Skeletal muscle cell (primary cell): ENCODE measurements around the gene IQSEC3.

Experiments
- DNase-seq: peaks from one replicate; pipeline ENCODE4 v3.0.0-alpha.2; 2010; ENCODE audit warnings: low read depth
- H3K4me3 ChIP-seq: 2 replicates; pipeline ENCODE4 v1.5.1; 2011; ENCODE audit warnings: low read depth, mild to moderate bottlenecking, control low read depth, low read length, moderate library complexity

The IQSEC3 gene

DNA sequence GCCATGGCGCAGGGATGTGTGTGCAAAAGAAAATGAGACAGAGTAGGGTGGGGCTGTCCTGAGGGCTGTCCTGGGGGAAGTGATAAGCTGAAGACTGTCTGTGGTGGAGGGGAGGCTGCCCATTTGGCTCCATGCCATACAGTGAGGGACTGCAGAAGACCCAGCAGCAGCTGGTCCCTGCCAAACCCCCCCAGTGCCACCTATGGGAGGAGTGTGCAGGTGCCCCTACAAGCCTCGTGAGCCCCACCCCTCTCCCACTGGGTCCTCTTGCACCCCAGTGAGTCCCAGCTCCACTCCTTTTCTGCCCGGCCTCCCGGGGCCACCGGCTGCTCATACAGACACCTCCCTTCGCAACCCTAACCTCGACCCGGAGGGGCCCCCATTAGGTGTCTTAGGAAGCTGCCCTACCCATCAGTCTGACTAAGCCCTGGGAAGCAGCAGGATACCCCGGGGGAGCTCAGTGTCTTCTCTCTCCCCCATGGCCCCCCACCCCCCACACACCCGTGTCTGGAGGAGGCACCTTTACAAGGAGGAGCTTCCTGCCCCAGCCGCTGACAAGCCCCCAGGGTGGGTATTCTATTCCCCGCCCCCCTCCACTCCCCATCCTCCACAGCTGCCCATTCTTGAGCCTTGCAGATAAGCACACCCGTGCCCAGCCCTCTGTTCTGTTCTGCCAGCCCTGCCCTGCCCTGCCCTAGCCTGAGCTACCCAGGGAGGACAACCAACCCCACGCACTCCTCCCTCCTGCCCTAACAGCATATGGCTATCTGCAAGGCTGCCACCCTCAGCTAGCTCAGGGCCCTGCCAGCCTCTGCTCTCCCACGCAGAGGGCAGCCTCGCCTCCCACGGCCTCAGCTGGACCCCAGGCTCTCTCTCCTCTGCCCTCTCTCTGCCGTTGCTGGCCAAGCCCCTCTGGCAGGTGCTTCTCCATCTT is 105.4 kb downstream of the IQSEC3 start:
- DNase-seq = no peak
- H3K4me3 ChIP-seq = no peak overlapping the region

DNA sequence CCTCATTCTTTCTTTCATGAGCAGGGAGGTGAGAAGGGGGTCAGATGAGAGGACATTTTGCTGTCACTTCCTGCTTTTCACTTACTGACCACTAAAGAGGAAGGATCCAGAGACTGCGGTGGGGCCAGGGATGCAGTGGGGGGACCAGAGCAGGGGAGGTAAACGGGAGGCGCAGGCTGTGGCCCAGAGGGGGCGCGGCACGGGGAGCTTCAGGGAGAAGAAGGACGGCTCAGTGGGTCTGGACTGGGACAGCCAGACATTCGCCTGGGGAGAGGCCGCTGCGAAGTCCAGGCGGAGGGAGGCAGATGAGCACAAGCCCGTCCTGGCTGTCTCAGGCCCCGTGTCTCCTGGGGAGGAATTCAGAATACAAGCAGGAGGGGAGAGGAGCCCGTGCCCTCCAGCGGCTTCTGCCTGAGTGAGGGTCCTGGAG is 106.2 kb downstream of the IQSEC3 start:
- no peak overlapping the region for H3K4me3 ChIP-seq
- DNase-seq = no peak

DNA sequence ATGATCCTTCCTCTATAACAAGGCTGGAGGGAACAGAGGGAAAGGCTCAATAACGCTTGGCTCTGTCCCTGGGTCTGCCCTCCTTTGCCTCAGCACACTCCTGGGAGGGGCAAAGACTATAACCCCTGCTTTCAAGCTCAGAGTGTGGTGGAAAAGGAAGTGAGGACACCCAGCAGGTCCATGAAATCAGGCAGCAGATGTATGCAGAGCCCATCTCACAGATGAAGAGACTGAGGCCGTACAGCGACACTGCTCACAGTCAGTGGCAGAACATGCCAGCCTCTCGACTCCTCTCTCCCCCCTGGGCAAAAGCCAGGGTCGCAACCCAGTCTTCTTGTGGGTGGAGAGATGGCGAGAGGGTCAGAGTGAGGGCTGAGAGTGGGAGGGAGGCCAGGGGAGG is 107.6 kb downstream of the IQSEC3 start:
- no peak overlapping the region for H3K4me3 ChIP-seq
- DNase-seq = no peak

DNA sequence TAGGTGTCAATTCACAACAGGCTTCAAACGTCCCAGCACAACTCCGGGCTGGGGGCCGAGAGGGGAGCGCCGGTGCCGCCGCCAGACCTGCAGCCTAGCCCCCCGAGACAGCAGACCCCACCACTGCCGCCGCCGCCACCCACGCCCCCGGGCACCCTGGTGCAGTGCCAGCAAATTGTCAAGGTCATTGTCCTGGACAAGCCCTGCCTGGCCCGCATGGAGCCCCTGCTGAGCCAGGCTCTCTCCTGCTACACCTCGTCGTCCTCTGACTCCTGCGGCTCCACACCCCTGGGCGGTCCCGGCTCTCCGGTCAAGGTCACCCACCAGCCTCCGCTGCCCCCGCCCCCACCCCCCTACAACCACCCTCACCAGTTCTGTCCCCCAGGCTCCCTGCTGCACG is 108.0 kb downstream of the IQSEC3 start:
- H3K4me3 ChIP-seq = no peak overlapping the region
- DNase-seq = no peak

DNA sequence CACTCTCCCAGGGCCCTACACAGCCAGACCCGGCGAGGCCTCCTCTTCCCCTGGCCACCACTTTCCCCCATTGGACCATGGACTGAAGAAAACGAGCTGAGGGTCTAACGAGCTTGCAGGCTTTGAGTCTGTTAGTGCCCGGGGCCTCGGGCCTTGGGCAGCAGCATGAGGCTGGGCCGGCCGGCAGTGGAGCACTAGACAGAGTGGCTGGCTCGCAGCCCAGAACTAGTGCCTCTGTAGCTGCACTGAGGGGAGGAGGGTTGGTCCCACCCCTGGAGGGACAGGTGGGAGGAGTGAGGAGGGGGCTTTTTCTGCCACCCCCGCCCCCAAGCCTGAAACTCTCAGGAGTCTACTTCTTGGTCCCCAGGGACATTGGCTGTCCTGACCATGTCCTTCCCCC is 108.7 kb downstream of the IQSEC3 start:
- H3K4me3 ChIP-seq = no peak overlapping the region

DNA sequence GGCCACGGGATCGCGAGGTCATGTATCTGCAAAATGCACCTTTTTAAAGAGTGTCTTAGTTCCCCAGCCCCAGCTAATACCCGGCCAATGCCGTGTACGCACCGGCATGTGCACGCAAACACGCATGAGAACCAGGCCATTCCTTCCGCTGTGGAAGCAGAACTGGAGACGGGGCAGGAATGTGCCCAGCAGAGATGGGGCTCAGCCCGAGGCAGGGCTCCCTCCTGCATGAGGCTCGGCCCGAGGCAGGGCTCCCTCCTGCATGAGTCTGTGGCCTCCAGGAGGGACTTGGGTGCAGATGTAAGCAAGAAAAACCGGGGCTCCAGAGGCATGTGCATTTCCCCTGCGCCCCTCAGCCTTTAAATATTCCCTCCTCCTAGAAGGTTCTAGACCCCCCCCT is 109.2 kb downstream of the IQSEC3 start:
- no peak overlapping the region for H3K4me3 ChIP-seq
- DNase-seq = no peak

More for the DNA sequence above, 108.7 kb downstream of the IQSEC3 start:
- DNase-seq = no peak

DNA sequence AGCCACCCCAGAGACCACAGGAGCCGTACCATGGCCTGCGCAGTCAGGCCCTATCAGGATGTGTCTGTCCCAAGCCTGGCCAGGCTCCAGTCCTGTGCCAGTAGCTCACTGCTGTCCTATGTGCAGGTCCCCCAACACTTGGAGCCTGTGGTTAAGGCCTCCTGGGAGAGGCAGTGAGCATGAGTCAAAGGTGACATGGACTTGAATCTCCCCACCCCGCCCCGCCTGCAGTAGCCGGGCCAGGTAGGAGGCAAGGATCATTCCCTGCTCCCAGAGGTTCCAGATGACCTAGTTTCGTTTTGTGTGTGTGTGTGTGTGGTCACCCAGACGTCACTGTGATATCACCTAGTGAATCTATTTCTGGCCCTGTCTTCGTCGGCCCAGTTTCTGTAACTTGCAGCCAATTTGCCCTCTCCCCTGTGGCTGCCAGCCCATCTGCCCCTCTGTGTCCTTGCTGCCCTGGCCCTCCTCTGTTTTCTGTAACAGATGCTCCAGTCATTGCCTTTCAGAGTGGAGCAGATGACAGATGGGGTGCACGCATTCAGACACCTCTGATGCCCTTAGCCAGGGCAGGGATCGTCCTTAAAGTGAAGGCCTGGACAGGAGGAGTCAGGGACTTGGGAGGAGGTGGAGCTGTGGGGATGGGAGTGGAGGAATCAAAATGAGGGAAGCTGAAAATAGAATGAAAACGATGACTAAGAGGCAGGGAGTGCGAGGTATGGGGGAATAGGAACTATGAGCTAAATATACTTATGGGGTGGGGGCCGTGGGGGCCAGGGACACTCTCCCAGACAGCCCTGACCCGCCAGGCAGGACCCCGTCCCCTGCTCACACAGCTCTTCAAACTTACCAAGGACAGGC is 110.0 kb downstream of the IQSEC3 start:
- DNase-seq = no peak
- H3K4me3 ChIP-seq = no peak overlapping the region

DNA sequence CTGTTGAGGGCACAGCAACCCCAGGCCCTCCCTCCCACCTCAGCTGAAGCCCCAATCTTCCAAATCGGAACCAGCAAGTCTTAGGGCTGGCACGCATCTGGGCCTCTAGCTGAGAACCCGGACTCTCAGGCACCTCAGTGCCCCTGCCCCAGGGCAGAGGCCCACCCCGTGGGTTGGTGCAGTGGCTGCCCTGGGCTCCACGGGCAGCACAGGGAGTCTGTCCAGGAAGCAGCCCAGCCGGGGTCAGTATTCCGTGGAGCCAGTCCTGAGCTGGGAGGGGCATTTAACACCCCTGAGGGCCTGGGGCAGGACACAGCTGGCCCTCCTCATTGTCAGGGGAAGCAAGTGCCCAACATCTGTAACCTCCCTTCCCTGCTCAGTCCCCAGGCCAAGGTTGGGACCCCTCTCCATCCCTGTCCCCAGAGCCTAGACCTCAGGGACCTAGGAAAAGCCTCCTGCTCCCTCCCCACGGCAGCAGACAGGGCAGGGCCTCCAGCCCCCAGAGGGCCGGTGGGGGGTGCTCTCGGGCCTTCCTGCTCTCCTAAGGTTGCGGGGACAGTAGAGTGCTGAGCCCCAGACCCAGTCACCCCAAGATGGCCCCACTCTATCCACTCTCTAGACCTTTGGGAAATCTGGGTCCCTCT is 110.9 kb downstream of the IQSEC3 start:
- H3K4me3 ChIP-seq = no peak overlapping the region
- no peak for DNase-seq

DNA sequence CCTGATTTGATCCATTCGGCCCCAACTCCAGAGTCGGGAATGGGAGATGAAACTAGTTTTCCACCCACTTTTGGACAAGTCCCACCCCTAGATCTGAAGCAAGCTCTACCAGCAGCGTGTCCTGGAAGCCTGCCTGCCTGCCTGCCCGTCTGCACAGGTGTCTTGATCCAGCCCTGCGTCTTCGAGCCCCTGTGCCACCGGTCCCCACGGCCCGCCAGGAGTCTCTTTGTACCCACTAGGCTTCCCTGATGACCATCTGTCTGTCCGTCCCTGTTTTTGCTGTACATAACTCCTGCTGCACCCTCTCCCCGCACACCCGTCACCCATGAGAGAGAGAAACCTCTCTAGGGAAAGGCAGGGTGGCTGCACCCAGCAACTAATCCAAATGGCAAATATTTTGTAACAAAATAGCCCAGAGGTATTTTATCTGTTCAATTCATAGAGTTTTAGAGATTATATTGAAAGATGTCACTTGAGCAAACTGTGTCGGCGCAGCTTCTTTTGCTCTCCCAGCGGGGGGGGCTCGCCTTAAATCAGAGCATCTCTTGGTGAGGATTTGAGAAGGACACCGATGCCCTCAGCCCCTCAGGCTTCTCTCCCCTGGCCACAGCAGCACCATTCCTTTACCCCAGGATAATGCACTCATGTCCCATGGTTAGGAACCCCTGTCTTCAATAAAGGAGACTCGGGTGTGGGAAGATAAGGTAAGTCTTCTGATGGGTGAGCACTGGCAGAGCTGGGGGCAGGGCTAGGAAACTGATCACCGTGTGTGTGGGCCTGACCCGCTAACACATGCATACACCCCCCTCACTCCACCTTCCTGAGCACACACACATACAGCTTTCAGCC is 111.6 kb downstream of the IQSEC3 start:
- no peak for DNase-seq
- no peak overlapping the region for H3K4me3 ChIP-seq

DNA sequence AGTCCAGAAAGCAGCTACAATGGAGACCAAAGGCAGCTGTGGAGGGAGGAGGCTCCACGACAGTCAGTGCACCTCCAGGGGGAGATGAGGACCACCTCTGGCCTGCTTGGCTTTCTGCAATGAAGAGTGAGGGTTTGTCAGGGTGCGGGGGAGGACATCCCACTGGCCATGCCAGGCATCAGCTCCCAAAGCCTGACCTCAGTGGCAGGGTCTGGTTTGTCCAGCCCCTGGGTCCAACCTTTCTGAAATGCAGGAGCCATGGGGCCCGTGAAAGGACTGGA is 112.2 kb downstream of the IQSEC3 start:
- no peak overlapping the region for H3K4me3 ChIP-seq
- no peak for DNase-seq

DNA sequence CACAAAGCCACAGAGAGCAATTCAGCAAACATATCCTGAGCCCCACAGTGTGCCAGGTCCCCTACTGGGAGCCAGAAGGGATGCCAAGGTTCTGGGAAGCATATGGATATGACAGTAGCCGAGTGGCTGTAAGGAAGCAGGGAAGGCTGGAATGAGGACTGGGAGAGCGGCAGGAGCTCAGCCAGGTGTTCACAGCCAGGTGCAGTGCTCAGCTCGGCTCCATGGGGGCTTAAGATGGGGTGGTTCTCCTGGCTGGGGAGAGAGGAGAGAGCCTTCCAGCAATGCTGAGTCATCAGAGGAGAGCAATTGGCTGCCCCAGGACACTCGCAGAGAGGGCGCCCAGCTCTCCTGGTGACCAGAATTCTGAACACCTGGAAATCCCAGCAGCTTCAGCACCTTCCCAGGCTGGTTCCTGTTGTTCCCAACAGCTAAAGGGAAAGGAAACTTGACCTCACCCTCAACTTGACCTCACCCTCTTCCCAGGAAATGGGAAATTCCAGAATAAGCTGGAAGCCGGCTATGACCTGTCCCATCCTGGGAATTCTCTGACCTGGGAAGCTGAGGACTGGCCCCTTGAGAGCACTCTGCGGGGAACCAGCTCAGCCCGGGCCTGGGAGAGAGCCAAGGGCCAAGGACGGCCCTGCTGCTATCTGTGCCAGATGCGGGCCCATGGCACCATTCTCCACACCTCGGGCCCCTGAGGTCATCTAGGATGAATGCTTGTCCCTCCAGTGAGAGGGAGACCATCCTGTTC is 112.7 kb downstream of the IQSEC3 start:
- no peak overlapping the region for H3K4me3 ChIP-seq
- DNase-seq = no peak

DNA sequence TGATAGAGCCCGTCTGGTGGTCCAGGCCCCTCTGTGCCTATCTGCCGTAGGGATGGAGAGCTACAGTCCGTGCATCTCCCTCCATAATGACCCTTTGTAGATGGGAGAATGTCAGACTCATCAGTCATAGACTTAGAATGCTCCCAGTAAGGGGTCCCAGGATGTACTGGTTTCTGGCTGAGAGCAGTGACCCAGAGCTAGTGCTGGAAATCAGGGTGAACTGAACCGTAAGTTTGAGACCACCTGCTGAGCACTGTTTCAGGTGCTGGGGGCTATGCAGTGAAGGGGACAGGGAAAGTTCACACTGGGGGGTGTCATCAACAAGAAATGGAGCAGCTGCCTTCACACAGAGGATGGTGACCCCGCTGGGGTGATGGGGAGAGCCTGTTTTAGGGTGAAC is 113.3 kb downstream of the IQSEC3 start:
- DNase-seq = no peak
- H3K4me3 ChIP-seq = no peak overlapping the region

DNA sequence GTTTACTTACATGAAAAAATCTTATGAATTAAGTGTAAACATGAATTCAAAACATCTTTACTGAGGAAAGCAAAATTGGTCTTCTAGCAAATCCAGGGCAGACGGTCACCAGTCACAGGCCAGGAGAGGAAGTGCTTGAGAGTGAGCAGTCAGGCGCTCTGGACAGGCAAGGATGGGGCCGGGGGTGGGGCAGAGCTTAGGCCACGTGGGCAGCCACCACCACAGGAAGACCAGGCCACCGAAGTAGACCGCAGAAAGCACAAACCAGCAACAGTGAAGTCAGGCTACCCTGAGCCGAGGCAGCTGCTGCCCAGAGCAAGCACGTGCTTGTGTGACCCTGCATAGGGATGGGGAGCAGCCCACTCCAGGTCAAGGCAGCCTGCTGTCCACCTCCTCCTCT is 113.9 kb downstream of the IQSEC3 start:
- DNase-seq = no peak
- no peak overlapping the region for H3K4me3 ChIP-seq

DNA sequence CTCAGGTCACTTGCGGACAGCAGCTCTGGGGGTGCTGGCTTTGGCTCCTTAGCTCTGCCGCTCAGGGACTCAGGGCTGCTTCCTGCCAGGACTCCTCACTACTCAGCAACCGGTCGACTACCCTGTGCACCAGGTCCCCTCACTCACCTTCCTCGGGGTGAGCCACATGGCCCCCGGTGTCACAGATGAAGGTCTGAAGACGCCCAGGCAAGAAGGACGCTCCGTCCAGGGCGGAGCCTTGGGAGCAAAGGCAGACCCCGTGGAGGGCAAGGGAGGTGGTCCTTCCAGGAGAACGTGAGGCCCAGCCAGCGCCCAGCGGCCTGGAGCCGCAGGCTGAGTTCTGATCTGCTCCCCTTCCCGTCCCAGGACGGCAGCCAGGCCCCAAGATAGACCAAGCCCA is 115.4 kb downstream of the IQSEC3 start:
- no peak overlapping the region for H3K4me3 ChIP-seq
- no peak for DNase-seq

DNA sequence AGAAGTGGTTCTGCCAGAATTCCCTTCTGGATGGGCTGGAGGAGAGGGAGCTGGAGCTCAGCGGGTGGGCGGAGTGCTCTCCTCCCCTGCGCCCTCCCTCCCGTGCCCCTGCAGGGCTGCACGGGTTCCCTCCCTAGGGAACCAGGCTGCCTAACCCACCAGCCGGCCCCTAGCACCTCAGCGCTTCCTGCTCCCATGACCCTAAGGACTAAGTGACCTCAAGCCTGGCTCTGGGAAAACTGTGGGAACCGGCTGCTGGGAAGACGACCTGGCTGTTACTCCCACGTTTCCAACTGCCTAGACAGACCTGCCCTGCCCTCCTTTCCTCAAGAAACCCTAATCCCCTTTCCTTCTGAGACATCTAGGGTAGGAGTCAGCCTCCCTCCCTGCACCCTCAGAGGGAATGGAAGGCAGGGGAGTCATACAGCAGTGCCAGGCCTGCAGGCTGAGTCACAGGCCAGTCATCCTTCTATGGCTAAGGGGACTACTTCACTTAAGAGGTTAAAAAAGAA is 115.9 kb downstream of the IQSEC3 start:
- peak; percentile 66 for DNase-seq
- no peak overlapping the region for H3K4me3 ChIP-seq

DNA sequence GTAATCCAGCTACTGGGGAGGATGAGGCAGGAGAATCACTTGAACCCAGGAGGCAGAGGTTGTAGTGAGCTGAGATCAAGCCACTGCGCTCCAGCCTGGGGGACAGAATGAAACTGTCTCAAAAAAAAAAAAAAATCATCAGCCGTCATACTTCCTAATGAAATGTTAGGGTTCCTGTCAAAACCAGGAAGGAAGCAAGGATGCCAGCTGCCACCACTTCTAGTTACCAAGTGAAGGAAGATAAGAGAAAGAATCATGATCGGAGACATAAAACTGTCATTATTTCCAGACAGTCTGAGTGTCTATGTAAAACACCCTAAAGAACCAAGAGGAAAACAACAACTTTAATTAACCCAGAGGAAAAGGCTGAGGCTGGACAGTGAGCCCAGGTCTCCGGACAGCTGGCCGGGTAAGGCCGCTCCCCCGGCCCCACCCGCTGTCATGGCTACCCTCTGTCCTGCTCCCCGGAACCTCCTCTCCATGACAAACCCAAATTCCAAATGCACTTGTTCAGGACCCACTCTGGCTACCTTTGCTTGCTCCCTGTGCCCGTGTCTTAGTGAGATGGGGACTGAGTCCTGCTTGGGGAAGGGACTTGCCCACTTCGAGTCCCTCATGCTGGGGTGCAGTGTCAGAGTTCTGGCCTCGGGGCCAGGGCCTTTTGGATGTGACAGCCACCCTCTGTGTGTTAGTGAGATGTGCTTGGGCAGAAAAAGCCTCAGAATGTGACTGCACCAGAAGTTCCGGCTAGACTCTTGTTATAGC is 118.4 kb downstream of the IQSEC3 start:
- no peak for DNase-seq
- H3K4me3 ChIP-seq = no peak overlapping the region

DNA sequence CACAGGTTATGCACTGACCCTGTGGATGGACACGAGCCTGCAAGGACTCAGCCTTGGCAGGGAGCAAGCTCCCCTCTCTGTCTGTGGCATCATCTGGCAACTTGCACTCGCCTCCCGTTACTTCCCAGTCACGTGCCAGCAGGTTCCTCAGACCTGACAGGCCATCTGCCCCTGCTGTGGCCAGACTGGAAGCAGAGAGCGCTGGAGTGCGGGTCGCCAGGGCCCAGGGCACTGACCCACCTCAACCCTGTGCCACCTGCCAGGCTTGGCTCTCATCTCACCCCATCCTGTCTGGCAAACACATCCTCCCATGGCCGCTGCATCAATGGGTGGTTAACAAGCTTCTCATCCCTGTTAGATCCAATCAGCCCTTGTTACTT is 119.0 kb downstream of the IQSEC3 start:
- no peak for DNase-seq
- H3K4me3 ChIP-seq = no peak overlapping the region
